Measurements from ENCODE around the gene KNL1. TPM values are rescaled to one million over a fixed set of nuclear protein-coding genes. Genes with fewer than 3 reads are reported as not detected.
"Not testable (repeated sequence)": the region's sequence is repeated elsewhere in the genome, so short reads cannot be mapped to it uniquely, and the experiment has no call there.

KNL1 gene
- total RNA-seq, 1 donor from 2014 or later, result 6.0 TPM

DNA sequence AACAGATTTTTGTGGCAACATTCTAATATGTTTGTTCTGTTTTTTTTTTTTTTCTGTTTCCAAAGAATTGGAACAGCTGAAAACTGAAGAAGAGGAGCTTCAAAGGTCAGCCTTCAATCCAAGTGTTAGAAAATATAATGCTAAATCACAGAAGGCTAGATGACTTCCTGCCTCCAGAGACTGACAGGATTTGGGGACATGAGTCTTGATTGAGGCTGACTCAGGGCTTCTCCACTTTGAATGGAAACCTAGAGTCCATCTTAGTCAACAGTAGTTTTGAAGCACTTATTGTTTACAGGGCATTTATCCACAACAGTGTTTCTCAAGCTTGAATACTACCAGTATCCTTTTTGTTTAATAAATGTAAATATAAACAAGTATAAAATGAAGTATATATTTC, 56.4 kb downstream of the KNL1 start:
- DNase-seq (ENCODE audit: low spot score), result no peak
- Mint-ChIP-seq H3K4me1 (ENCODE audit: low read depth) (peaks cover 1% of the 10 kb centered on the region), H3K9me3 (ENCODE audit: low read depth) (no peaks in the 10 kb centered on the region), H3K4me3 (ENCODE audit: unreplicated experiment) (no peak overlapping the region), H3K36me3 (ENCODE audit: low read depth) (no peaks in the 10 kb centered on the region), H3K27me3 (ENCODE audit: low read depth) (no peaks in the 10 kb centered on the region), H3K27ac (ENCODE audit: unreplicated experiment) (no peak overlapping the region)
- TF ChIP-seq, protein P1, sequence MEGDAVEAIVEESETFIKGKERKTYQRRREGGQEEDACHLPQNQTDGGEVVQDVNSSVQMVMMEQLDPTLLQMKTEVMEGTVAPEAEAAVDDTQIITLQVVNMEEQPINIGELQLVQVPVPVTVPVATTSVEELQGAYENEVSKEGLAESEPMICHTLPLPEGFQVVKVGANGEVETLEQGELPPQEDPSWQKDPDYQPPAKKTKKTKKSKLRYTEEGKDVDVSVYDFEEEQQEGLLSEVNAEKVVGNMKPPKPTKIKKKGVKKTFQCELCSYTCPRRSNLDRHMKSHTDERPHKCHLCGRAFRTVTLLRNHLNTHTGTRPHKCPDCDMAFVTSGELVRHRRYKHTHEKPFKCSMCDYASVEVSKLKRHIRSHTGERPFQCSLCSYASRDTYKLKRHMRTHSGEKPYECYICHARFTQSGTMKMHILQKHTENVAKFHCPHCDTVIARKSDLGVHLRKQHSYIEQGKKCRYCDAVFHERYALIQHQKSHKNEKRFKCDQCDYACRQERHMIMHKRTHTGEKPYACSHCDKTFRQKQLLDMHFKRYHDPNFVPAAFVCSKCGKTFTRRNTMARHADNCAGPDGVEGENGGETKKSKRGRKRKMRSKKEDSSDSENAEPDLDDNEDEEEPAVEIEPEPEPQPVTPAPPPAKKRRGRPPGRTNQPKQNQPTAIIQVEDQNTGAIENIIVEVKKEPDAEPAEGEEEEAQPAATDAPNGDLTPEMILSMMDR (IDR thresholded peaks at IDR 0.05), result no peak

DNA sequence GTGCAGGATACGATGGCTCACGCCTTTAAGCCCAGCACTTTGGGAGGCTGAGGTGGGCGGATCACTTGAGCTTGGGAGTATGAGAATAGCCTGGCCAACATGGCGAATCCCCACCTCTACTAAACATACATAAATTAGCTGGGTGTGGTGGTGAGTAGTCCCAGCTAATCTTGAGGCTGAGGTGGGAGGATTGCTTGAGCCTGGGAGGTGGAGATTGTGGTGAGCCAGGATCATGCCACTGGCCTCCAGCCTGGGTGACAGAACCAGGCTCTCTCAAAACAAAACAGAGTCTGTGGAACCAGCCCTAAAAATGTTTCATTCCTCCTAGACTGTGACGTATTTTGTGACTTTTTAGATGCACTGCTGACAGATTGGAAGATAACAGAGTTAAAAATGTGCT, 66.6 kb downstream of the KNL1 start:
- Mint-ChIP-seq H3K27me3 (ENCODE audit: low read depth) (no peaks in the 10 kb centered on the region), H3K9me3 (ENCODE audit: low read depth) (no peaks in the 10 kb centered on the region), H3K27ac (ENCODE audit: unreplicated experiment) (no peak overlapping the region), H3K4me1 (ENCODE audit: low read depth) (no peaks in the 10 kb centered on the region), H3K36me3 (ENCODE audit: low read depth) (no peaks in the 10 kb centered on the region), H3K4me3 (ENCODE audit: unreplicated experiment) (no peak overlapping the region)
- TF ChIP-seq, protein P1 (IDR thresholded peaks at IDR 0.05), result no peak
- no peak for DNase-seq (ENCODE audit: low spot score)

DNA sequence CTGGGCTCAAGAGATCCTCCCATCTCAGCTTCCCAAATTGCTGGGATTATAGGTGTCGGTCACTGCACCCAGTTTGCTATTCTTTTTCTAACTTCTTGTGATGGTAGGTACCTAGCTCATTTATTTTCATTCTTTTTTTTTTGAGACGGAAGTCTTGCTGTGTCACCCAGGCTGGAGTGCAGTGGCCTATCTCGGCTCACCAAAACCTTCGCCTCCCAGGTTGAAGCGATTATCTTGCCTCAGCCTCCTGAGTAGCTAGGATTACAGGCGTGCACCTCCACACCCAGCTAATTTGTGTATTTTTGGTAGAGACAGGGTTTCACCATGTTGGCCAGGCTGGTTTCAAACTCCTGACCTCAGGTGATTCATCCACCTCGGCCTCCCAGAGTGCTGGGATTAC, 70.9 kb downstream of the KNL1 start:
- no peaks in the 10 kb centered on the region for H3K4me1 Mint-ChIP-seq (ENCODE audit: low read depth)
- DNase-seq (ENCODE audit: low spot score), result no peak
- TF ChIP-seq, protein P1 (IDR thresholded peaks at IDR 0.05), result no peak
- no peaks in the 10 kb centered on the region for H3K27me3 Mint-ChIP-seq (ENCODE audit: low read depth)
- H3K4me3 Mint-ChIP-seq (ENCODE audit: unreplicated experiment), result no peak overlapping the region
- no peak overlapping the region for H3K27ac Mint-ChIP-seq (ENCODE audit: unreplicated experiment)
- peaks cover 3% of the 10 kb centered on the region for H3K9me3 Mint-ChIP-seq (ENCODE audit: low read depth)
- no peaks in the 10 kb centered on the region for H3K36me3 Mint-ChIP-seq (ENCODE audit: low read depth)

DNA sequence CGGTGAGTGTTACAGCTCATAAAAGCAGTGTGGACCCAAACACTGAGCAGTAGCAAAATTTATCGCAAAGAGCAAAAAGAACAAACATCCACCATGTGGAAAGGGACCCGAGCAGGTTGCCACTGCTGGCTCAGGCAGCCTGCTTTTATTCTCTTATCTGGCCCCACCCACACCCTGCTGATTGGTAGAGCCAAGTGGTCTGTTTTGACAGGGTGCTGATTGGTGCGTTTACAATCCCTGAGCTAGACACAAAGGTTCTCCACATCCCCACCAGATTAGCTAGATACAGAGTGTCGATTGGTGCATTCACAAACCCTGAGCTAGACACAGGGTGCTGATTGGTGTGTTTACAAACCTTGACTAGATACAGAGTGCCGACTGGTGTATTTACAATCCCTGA, 82.2 kb downstream of the KNL1 start:
- not testable (repeated sequence) for H3K9me3 Mint-ChIP-seq (ENCODE audit: low read depth); H3K4me3 Mint-ChIP-seq (ENCODE audit: unreplicated experiment); H3K27me3 Mint-ChIP-seq (ENCODE audit: low read depth); H3K4me1 Mint-ChIP-seq (ENCODE audit: low read depth); DNase-seq (ENCODE audit: low spot score); H3K36me3 Mint-ChIP-seq (ENCODE audit: low read depth); H3K27ac Mint-ChIP-seq (ENCODE audit: unreplicated experiment)

DNA sequence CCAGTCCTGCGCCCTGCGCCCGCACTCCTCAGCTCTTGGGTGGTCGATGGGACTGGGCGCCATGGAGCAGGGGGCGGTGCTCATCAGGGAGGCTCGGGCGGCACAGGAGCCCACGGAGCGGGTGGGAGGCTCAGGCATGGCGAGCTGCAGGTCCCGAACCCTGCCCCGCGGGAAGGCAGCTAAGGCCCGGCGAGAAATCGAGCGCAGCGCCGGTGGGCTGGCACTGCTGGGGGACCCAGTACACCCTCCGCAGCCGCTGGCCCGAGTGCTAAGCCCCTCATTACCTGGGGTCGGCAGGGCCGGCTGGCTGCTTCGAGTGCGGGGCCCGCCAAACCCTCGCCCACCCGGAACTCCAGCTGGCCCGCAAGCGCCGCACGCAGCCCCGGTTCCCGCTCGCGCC, 82.9 kb downstream of the KNL1 start:
- H3K4me1 Mint-ChIP-seq (ENCODE audit: low read depth); H3K27me3 Mint-ChIP-seq (ENCODE audit: low read depth); DNase-seq (ENCODE audit: low spot score); H3K27ac Mint-ChIP-seq (ENCODE audit: unreplicated experiment); H3K9me3 Mint-ChIP-seq (ENCODE audit: low read depth); H3K36me3 Mint-ChIP-seq (ENCODE audit: low read depth); H3K4me3 Mint-ChIP-seq (ENCODE audit: unreplicated experiment): not testable (repeated sequence)

DNA sequence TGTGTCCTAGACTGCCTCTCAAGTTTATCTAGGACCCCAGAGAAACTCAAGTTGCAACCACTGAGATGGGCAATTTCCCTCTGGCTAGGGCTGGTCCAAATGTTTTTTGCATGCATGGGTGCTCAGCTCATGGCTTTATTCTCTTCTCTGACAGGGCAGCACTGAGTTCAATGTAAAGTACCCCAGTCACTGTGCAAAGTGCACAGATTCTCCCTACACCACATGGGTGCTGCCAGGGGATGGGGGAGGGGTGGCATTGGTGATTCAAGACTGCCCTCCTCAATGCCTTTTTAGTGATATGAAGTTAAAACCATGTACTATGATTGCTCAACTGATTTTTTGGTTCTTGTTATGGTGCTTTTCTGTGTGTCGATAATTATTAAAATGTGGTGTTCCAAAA, 86.1 kb downstream of the KNL1 start:
- Mint-ChIP-seq H3K9me3 (ENCODE audit: low read depth) (no peaks in the 10 kb centered on the region), H3K4me1 (ENCODE audit: low read depth) (peaks cover 7% of the 10 kb centered on the region), H3K27me3 (ENCODE audit: low read depth) (no peaks in the 10 kb centered on the region), H3K36me3 (ENCODE audit: low read depth) (no peaks in the 10 kb centered on the region), H3K4me3 (ENCODE audit: unreplicated experiment) (no peak overlapping the region), H3K27ac (ENCODE audit: unreplicated experiment) (no peak overlapping the region)
- TF ChIP-seq, protein P1 (IDR thresholded peaks at IDR 0.05), result no peak
- DNase-seq (ENCODE audit: low spot score), result no peak

DNA sequence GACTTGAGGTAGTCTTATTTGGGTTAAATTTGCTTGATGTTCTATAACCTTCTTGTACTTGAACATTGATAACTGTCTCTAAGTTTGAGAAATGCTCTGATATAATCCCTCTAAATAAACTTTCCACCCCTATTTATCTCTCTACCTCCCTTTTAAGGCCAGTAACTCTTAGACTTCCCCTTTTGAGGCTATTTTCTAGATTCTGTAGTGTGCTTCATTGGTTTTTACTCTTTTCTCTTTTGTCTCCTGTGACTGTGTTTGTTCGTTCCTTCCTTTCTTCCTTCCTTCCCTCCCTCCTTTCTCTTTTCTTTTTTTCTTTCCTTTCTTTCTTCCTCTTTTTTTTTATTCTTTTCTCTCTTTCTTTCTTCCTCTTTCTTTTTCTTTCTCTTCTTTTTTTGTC, 86.9 kb downstream of the KNL1 start:
- not testable (repeated sequence) for DNase-seq (ENCODE audit: low spot score); H3K27me3 Mint-ChIP-seq (ENCODE audit: low read depth); H3K27ac Mint-ChIP-seq (ENCODE audit: unreplicated experiment)

More for the DNA sequence above, 86.9 kb downstream of the KNL1 start:
- H3K4me3 Mint-ChIP-seq (ENCODE audit: unreplicated experiment); H3K36me3 Mint-ChIP-seq (ENCODE audit: low read depth); H3K4me1 Mint-ChIP-seq (ENCODE audit: low read depth); H3K9me3 Mint-ChIP-seq (ENCODE audit: low read depth): not testable (repeated sequence)
